Testis (tissue), 2 donors: ENCODE data around the gene GABBR2.

Experiments used
- CTCF ChIP-seq, 3 experiments: fragments of 450-650 bp in 2 of 3; fragments of 200-600 bp in 1 of 3; sonication (generic) in 1 of 3; IDR thresholded peaks; one replicate each; pipeline ENCODE4 v1.5.1; 2016 to 2019; ENCODE audit warnings: antibody characterized with exemption in 3 of 3, mild to moderate bottlenecking in 2 of 3, moderate library complexity in 1 of 3
- POLR2A ChIP-seq: fragments of 450-650 bp; IDR thresholded peaks from one replicate; pipeline ENCODE4 v1.6.1; 2017; ENCODE audit warnings: antibody characterized with exemption, mild to moderate bottlenecking, moderate library complexity

- TF ChIP-seq CTCF (IDR thresholded peaks at IDR 0.05) (no peak), POLR2A (no peak)
These were observed 168.8 kb downstream of the GABBR2 start for GRCh38 chr9:98539954-98540353.
